NCI-H748 treated with DMSO at 0.1 percent for 48 hours (cell line): Measurements from ENCODE around the gene WFS1.
A peak's percentile ranks its signal among the peaks of the same experiment; 100 is the strongest.

Experiments used
- DNase-seq: peaks from one replicate; lab custom pipeline; 2025; lab: John Stamatoyannopoulos, UW

The WFS1 gene

DNA sequence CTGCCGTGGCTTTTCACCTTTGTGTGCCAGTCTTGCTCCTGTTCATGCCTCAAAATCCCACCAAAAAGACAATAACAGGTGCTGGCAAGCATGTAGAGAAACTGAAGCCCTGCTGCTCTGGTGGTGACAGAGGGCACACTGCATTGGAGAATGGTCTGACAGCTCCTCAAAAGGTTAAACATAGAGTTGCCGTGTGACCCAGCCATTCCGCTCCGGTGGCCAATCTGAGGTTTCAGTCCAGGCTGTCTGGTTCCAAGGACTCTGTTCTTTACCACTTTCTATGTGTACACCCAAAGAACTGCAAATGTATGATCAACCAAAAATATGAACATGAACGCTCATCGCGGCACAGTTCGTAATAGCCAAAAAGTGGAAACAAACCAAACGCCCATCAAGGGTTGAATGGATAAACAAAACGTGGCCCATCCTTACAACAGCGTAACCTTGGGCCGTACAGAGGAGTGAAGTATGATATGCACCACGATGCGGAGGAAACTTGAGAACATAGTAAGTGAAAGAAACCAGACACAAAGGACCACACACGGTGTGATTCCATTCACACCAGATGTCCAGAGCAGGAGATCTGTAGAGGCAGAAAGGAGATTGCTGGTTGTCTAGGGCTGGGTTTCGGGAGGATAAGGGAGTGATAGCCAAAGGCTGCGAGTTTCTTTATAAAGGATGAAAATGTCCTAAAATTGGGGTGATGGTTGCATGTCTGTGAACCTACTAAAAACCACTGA lies 33.6 kb upstream of the WFS1 start:
- DNase-seq, result no peak

GRCh38 chr4:6236816-6237390 lies 32.7 kb upstream of the WFS1 start:
- no peak for DNase-seq

- no peak for DNase-seq
Observed at GRCh38 chr4:6239486-6239885, 30.2 kb upstream of the WFS1 start.

DNA sequence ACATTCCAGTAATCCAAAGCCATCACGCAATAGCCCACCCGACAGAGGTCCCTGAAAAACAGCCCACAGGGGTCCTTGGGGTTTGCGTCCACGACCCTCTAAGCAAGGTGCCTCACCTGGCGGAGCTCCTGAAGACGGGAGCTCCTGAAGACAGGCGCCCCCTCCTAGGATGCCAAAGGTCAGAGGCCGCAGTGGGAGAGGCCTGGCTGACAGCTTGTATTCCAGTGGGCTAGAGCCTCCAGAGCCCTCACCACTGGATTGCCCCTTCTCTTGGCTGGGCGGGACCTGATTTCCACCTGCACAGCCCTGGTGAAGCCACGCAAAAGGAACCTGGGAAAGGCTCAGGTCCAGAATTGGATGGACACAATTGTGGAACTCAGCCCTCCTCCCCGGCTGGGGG lies 29.7 kb upstream of the WFS1 start:
- DNase-seq, result no peak

- DNase-seq, result no peak
Observed at GRCh38 chr4:6241062-6241845, 28.4 kb upstream of the WFS1 start.

- no peak for DNase-seq
Observed at GRCh38 chr4:6242271-6243029, 27.2 kb upstream of the WFS1 start.

DNA sequence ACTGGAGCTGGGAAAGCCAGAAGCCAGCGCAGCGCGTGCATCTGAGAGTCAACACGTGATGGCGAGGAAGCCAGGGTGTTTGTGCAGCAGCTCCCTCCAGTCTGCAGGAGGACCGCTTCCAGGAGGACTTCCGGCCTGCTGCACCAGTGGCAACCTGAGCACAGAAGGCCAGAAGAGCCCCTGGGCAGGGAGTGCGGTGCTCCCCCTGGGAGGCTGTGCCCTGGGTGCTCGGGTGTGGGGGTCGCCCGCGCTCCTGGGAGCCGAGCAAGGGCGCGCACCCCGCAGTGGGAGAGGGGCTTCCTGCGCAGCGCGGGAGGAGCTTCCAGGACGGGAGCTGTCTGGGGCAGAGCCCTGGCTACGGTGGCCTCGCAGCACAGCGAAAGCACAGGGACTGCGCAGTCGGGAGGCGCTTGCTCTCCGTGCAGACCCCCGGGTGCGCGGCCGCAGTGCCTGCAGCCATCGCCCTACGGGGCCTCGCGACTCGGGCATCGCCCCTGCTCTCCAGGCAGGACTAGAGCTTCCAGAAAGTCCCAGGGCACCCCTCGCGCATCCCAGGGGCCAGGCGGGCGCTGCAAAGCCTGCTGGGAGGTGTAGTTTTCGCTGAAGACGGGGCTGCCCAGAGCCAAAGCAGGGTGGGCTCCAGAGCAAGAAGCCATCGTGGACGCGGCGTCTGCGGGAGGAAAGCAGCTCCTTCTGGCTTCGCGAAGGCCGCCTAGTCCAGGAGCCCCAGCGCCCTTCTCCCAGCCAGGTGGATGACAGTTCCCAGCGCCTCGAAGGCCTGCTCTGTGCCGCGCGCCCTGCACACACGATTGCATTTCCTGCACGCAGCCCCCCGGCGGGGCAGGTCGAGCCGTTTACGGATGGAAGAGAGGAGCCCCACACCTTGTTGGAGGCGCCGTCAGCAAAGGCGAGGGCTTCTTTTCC lies 24.1 kb upstream of the WFS1 start:
- no peak for DNase-seq

GRCh38 chr4:6246170-6246634 lies 23.4 kb upstream of the WFS1 start:
- DNase-seq, result no peak

DNA sequence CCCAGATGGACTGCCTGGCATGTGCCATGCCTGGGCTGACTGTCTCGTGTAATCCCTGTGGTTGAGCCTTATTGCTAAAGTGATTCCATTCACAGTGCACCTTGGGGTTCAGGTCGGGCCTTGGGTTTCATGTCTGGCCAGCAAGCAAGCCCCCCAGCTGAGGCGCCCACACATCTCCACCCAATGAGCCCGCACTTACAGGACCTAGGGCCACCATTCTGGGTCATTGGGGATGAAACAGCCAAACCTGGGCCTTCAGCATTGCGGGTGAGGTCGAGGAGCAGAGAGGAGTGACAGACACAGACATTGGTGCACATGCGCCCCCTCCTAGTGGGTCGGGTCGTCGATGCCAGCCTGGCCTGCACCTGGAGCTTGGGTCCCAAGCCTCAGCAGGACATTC lies 21.3 kb upstream of the WFS1 start:
- DNase-seq, result no peak

GRCh38 chr4:6250235-6250983 lies 19.2 kb upstream of the WFS1 start:
- peak; percentile 54 for DNase-seq

- DNase-seq, result no peak
Observed at GRCh38 chr4:6250984-6251295, 18.7 kb upstream of the WFS1 start.

DNA sequence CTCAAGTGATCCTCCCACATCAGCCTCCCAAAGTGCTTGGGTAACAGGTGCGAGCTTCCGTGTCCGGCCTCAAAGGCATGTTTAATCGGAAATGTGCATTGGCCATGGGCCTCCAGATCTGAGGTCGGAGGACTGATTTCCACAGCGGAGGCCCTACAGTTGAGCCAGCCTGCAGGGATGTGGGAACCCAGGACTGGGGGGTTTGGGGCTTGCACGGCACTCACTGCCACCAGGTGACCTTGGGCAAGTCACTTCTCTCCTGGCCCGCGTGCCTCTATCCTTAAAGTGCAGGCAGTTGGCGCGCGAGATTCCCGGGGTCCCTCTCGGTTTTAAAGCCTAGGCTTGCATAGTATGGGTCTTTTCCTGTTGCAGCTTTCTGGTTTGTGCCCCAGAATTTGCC lies 18.3 kb upstream of the WFS1 start:
- no peak for DNase-seq

GRCh38 chr4:6252051-6252450 lies 17.6 kb upstream of the WFS1 start:
- DNase-seq, result no peak

GRCh38 chr4:6253111-6253510 lies 16.5 kb upstream of the WFS1 start:
- no peak for DNase-seq

GRCh38 chr4:6253961-6254360 lies 15.7 kb upstream of the WFS1 start:
- no peak for DNase-seq

- no peak for DNase-seq
Observed at GRCh38 chr4:6256141-6256540, 13.5 kb upstream of the WFS1 start.

- DNase-seq, result no peak
Observed at GRCh38 chr4:6257247-6258025, 12.2 kb upstream of the WFS1 start.

GRCh38 chr4:6258026-6258360 lies 11.7 kb upstream of the WFS1 start:
- DNase-seq, result no peak

- DNase-seq, result no peak
Observed at GRCh38 chr4:6258741-6259140, 10.9 kb upstream of the WFS1 start.

- no peak for DNase-seq
Observed at GRCh38 chr4:6259886-6260285, 9.8 kb upstream of the WFS1 start.
